GM20000 (cell line): ENCODE data around the gene SPATA7.

ENCODE experiments used
- DNase-seq: peaks from one replicate; pipeline ENCODE4 v3.0.0; 2012; ENCODE audit warnings: low spot score
- TF ChIP-seq, protein P1 (sequence below): IDR thresholded peaks from 2 replicates; pipeline ENCODE4 v1.5.1; 2012; ENCODE audit warnings: mild to moderate bottlenecking, control low read depth; ENCODE audit errors: extremely low read depth, missing control alignments

Gene SPATA7

DNA sequence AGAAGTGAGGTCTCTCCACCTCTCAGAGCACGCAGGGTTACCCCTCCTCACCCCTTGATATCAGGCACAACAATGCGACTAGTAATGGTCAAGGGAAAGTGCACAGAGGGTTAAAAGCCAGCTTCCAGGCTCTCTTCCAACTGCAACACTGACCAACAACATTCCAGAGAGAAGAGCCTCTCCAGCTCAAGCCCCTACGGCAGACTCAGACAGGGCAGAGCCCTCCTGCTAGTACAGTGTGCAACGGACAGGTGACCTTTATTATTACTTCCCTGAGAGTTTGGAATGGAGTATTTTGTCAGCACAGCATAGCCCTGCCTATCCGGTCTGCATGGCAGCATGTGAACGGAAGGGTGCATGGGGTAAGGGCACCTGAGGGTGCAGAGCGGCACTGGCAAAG is 96.3 kb downstream of the SPATA7 start:
- TF ChIP-seq, protein P1, sequence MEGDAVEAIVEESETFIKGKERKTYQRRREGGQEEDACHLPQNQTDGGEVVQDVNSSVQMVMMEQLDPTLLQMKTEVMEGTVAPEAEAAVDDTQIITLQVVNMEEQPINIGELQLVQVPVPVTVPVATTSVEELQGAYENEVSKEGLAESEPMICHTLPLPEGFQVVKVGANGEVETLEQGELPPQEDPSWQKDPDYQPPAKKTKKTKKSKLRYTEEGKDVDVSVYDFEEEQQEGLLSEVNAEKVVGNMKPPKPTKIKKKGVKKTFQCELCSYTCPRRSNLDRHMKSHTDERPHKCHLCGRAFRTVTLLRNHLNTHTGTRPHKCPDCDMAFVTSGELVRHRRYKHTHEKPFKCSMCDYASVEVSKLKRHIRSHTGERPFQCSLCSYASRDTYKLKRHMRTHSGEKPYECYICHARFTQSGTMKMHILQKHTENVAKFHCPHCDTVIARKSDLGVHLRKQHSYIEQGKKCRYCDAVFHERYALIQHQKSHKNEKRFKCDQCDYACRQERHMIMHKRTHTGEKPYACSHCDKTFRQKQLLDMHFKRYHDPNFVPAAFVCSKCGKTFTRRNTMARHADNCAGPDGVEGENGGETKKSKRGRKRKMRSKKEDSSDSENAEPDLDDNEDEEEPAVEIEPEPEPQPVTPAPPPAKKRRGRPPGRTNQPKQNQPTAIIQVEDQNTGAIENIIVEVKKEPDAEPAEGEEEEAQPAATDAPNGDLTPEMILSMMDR = no peak
- no peak for DNase-seq

DNA sequence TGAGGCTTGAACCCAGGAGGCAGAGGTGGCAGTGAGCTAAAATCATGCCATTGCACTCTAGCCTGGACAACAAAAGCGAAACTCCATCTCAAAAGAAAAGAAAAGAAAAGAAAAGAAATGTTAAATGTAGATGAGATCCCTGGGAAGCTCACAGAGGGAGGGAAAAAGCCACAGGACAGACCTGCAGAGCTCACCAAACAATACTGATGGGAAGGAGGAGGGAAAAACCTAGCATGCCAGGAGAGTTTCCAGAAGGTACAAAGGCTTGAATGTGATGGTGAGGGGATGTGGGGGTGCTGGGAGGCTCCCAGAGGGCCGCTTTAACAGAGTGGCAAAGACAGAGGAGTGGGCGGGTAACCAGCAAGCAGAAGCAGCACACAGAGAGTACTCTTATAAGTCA is 97.1 kb downstream of the SPATA7 start:
- TF ChIP-seq, protein P1 = no peak
- DNase-seq = no peak
